Tibial nerve (tissue), 3 donors: Measurements from ENCODE around the gene SLC2A9.

Experiments used
- POLR2A ChIP-seq, 2 donors: fragments of 450-650 bp; IDR thresholded peaks; one replicate each; pipeline ENCODE4 v1.6.1; 2017; ENCODE audit warnings: antibody characterized with exemption in 2 of 2, mild to moderate bottlenecking in 2 of 2, moderate library complexity in 2 of 2
- TF ChIP-seq, protein P1 (sequence below), 5 experiments: fragments of 200-600 bp in 3 of 5; fragments of 450-650 bp in 2 of 5; sonication (generic) in 3 of 5; IDR thresholded peaks; one replicate each; pipeline ENCODE4 v1.5.1; 2016 to 2019; ENCODE audit warnings: antibody characterized with exemption in 5 of 5, mild to moderate bottlenecking in 3 of 5, moderate library complexity in 2 of 5

DNA sequence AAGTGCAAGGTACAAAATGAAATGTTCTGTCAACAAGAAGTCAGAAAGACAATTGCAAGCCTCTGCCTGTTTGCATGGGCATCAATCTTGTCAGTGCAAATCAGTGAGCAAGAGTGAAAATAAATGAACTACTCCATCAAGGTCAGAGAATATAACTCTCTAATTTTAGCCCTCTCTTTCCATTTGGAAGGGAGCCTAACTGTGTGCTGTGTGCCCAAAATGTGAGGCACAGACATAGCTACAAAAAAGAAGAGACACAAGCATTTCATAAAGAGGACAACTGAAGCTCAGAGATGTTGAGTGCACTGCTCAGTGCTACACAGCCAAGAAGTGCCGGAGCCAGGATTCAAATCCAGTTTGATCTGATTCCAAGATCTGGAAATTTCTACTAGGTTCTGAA is 114.3 kb downstream of the SLC2A9 start:
- TF ChIP-seq, protein P1, sequence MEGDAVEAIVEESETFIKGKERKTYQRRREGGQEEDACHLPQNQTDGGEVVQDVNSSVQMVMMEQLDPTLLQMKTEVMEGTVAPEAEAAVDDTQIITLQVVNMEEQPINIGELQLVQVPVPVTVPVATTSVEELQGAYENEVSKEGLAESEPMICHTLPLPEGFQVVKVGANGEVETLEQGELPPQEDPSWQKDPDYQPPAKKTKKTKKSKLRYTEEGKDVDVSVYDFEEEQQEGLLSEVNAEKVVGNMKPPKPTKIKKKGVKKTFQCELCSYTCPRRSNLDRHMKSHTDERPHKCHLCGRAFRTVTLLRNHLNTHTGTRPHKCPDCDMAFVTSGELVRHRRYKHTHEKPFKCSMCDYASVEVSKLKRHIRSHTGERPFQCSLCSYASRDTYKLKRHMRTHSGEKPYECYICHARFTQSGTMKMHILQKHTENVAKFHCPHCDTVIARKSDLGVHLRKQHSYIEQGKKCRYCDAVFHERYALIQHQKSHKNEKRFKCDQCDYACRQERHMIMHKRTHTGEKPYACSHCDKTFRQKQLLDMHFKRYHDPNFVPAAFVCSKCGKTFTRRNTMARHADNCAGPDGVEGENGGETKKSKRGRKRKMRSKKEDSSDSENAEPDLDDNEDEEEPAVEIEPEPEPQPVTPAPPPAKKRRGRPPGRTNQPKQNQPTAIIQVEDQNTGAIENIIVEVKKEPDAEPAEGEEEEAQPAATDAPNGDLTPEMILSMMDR (IDR thresholded peaks at IDR 0.05), result no peak
- TF ChIP-seq POLR2A (IDR thresholded peaks at IDR 0.05), result no peak
